Measurements from ENCODE around the gene EGFLAM.

EGFLAM gene

DNA sequence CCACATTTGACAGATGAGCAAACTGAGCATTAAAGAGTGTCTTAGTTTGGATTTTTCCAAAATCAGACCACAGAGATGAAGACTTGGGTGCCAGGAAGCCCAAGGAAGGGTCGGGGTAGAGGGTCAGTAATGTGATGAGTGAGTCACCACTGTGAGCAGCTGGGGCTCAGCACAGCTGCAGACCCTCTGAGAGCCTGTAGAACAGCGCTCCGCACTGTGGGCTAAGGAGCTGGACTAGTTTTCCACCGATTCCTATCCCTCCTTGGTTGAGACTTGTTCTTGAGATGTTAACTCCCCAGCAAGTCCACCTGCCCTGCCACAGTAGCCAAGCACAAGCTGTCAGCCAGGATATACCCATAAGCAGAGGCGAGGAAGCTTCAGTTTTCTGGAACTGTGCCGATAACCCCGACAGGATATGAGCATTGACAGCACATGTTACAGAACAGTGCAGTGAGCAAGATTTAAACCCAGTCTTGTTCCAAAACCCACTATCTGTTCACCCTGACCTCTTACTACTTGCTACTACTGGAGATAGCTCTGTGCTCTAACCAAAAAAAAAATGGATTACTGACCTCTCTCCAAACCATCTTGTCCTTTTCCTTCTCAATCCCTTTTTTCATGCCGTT is 31.8 kb downstream of the EGFLAM start:
- no peak overlapping the region for H3K27ac ChIP-seq (ENCODE audit: insufficient read depth, low read depth, low read length, poor library complexity, severe bottlenecking)
- no peaks in the 10 kb centered on the region for H3K4me1 ChIP-seq (ENCODE audit: control insufficient read depth, insufficient read depth, low read length)
- 93 to 94% methylated on average over 8 of the region's 8 CpGs for WGBS, 2 experiments
- no peaks in the 10 kb centered on the region for H3K36me3 ChIP-seq (ENCODE audit: control insufficient read depth, insufficient read depth, low read length)
- no peak overlapping the region for H3K4me3 ChIP-seq (ENCODE audit: insufficient read depth, low read depth, low read length)
- H3K9me3 ChIP-seq (ENCODE audit: control insufficient read depth, low read length) = no peaks in the 10 kb centered on the region
- H3K27me3 ChIP-seq (ENCODE audit: control insufficient read depth, insufficient read depth, low read length, poor library complexity, severe bottlenecking) = no peaks in the 10 kb centered on the region

DNA sequence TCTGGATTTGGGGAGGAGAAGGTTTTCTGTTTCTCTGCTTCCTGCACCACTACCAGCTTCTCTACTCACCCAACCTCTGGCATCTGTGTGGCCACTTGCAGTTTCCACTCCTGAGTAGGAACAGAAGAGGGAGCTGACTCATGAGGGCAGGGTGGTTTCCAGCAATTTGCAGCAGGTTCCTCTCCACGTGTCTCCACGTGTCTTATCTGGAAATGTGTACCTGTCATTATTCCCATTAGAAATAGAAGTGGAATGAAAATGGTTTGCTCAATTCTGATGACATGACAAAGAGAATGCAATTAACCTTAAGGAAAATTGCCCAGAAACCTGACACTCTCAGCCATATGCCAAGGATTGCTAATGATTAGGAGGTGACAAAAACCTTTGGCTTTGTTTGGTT is 33.0 kb downstream of the EGFLAM start:
- Histone ChIP-seq H3K36me3 (ENCODE audit: control insufficient read depth, insufficient read depth, low read length) (no peaks in the 10 kb centered on the region), H3K4me1 (ENCODE audit: control insufficient read depth, insufficient read depth, low read length) (no peaks in the 10 kb centered on the region), H3K27ac (ENCODE audit: insufficient read depth, low read depth, low read length, poor library complexity, severe bottlenecking) (no peak overlapping the region), H3K4me3 (ENCODE audit: insufficient read depth, low read depth, low read length) (no peak overlapping the region), H3K27me3 (ENCODE audit: control insufficient read depth, insufficient read depth, low read length, poor library complexity, severe bottlenecking) (no peaks in the 10 kb centered on the region), H3K9me3 (ENCODE audit: control insufficient read depth, low read length) (no peaks in the 10 kb centered on the region)
- WGBS, 2 experiments = 76 to 87% methylated on average over 2 of the region's 2 CpGs

DNA sequence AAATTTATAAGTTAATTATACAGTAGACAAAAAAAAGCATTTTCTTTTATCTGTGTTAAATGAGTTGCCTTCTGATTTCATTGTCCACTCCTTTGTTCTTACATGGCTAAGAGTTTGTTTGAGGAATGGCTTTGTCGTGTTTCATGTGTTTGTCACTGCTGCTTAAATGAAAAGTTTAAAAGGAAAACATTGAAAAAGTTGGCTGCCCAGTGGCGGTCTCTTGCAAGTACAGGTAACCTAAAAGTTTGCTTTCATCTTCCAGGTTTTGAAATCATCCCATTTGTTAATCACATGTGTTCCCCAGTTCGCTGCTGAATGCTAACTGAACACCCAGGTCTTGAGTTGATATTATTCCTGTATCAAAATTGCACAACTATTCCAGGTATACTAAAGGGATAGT is 33.9 kb downstream of the EGFLAM start:
- 93 to 97% methylated on average over 3 of the region's 3 CpGs for WGBS, 2 experiments
- Histone ChIP-seq H3K9me3 (ENCODE audit: control insufficient read depth, low read length) (no peaks in the 10 kb centered on the region), H3K4me3 (ENCODE audit: insufficient read depth, low read depth, low read length) (no peak overlapping the region), H3K36me3 (ENCODE audit: control insufficient read depth, insufficient read depth, low read length) (no peaks in the 10 kb centered on the region), H3K4me1 (ENCODE audit: control insufficient read depth, insufficient read depth, low read length) (no peaks in the 10 kb centered on the region), H3K27ac (ENCODE audit: insufficient read depth, low read depth, low read length, poor library complexity, severe bottlenecking) (no peak overlapping the region), H3K27me3 (ENCODE audit: control insufficient read depth, insufficient read depth, low read length, poor library complexity, severe bottlenecking) (no peaks in the 10 kb centered on the region)

DNA sequence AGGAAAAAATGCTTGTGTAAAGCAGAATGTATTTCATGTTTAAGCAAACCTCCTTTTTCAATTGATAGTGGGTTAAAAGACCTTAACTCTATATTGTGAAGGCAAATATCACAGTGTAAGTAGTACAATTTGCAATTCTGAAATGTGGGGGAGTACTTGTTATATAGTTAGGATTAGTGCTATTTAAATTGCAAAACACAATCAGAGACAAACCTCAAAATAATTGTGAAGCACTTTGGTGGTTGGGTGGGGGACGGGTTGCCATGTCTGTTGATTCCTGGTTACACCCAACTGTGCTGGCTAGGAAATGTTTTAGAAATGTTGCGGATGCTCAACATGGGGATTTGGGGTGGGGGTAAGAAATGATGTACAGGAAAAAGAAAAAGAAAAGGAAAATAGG is 37.4 kb downstream of the EGFLAM start:
- no peaks in the 10 kb centered on the region for H3K4me1 ChIP-seq (ENCODE audit: control insufficient read depth, insufficient read depth, low read length)
- 89 to 93% methylated on average over 2 of the region's 2 CpGs for WGBS, 2 experiments
- no peaks in the 10 kb centered on the region for H3K9me3 ChIP-seq (ENCODE audit: control insufficient read depth, low read length)
- H3K36me3 ChIP-seq (ENCODE audit: control insufficient read depth, insufficient read depth, low read length) = no peaks in the 10 kb centered on the region
- H3K27ac ChIP-seq (ENCODE audit: insufficient read depth, low read depth, low read length, poor library complexity, severe bottlenecking) = no peak overlapping the region
- H3K4me3 ChIP-seq (ENCODE audit: insufficient read depth, low read depth, low read length) = no peak overlapping the region
- no peaks in the 10 kb centered on the region for H3K27me3 ChIP-seq (ENCODE audit: control insufficient read depth, insufficient read depth, low read length, poor library complexity, severe bottlenecking)

- Histone ChIP-seq H3K27me3 (ENCODE audit: control insufficient read depth, insufficient read depth, low read length, poor library complexity, severe bottlenecking) (no peaks in the 10 kb centered on the region), H3K36me3 (ENCODE audit: control insufficient read depth, insufficient read depth, low read length) (no peaks in the 10 kb centered on the region), H3K27ac (ENCODE audit: insufficient read depth, low read depth, low read length, poor library complexity, severe bottlenecking) (no peak overlapping the region), H3K4me1 (ENCODE audit: control insufficient read depth, insufficient read depth, low read length) (no peaks in the 10 kb centered on the region), H3K4me3 (ENCODE audit: insufficient read depth, low read depth, low read length) (no peak overlapping the region), H3K9me3 (ENCODE audit: control insufficient read depth, low read length) (no peaks in the 10 kb centered on the region)
- 90 to 91% methylated on average over 7 to 8 of the region's 8 CpGs for WGBS, 2 experiments
Observed at GRCh38 chr5:38297830-38298608, 39.7 kb downstream of the EGFLAM start.

- Histone ChIP-seq H3K36me3 (ENCODE audit: control insufficient read depth, insufficient read depth, low read length) (no peaks in the 10 kb centered on the region), H3K27ac (ENCODE audit: insufficient read depth, low read depth, low read length, poor library complexity, severe bottlenecking) (no peak overlapping the region), H3K9me3 (ENCODE audit: control insufficient read depth, low read length) (no peaks in the 10 kb centered on the region), H3K4me1 (ENCODE audit: control insufficient read depth, insufficient read depth, low read length) (no peaks in the 10 kb centered on the region), H3K27me3 (ENCODE audit: control insufficient read depth, insufficient read depth, low read length, poor library complexity, severe bottlenecking) (no peaks in the 10 kb centered on the region), H3K4me3 (ENCODE audit: insufficient read depth, low read depth, low read length) (no peak overlapping the region)
- WGBS, 2 experiments = 91 to 96% methylated on average over 1 of the region's 1 CpG
Observed at GRCh38 chr5:38299585-38299984, 41.2 kb downstream of the EGFLAM start.

- Histone ChIP-seq H3K4me3 (ENCODE audit: insufficient read depth, low read depth, low read length) (no peak overlapping the region), H3K4me1 (ENCODE audit: control insufficient read depth, insufficient read depth, low read length) (no peaks in the 10 kb centered on the region), H3K36me3 (ENCODE audit: control insufficient read depth, insufficient read depth, low read length) (no peaks in the 10 kb centered on the region), H3K27ac (ENCODE audit: insufficient read depth, low read depth, low read length, poor library complexity, severe bottlenecking) (no peak overlapping the region), H3K27me3 (ENCODE audit: control insufficient read depth, insufficient read depth, low read length, poor library complexity, severe bottlenecking) (no peaks in the 10 kb centered on the region), H3K9me3 (ENCODE audit: control insufficient read depth, low read length) (peaks cover 2% of the 10 kb centered on the region)
- WGBS, 2 experiments = 93 to 100% methylated on average over 2 of the region's 2 CpGs
Observed at GRCh38 chr5:38305148-38305547, 46.8 kb downstream of the EGFLAM start.

DNA sequence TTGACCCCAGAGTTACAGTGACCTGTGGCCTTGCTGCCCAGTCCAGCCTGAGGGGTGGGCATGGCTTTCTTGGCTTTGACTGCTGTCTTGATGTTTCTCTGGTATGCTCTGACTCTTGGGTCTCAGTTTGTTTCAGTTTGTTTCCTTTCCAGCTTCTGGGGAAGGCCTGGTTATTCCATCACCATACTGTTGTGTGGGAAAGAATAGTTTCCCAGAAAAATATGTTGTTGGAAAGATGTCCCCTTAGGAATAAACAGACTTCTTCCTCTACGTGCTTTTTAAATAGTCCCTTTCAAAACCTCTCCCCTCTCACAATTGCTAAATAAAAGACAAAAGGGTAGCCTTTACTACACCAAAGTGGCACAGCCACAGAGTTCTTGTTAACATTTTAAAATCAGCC is 49.5 kb downstream of the EGFLAM start:
- Histone ChIP-seq H3K27me3 (ENCODE audit: control insufficient read depth, insufficient read depth, low read length, poor library complexity, severe bottlenecking) (no peaks in the 10 kb centered on the region), H3K4me3 (ENCODE audit: insufficient read depth, low read depth, low read length) (no peak overlapping the region), H3K36me3 (ENCODE audit: control insufficient read depth, insufficient read depth, low read length) (no peaks in the 10 kb centered on the region), H3K9me3 (ENCODE audit: control insufficient read depth, low read length) (peaks cover 2% of the 10 kb centered on the region), H3K27ac (ENCODE audit: insufficient read depth, low read depth, low read length, poor library complexity, severe bottlenecking) (no peak overlapping the region), H3K4me1 (ENCODE audit: control insufficient read depth, insufficient read depth, low read length) (no peaks in the 10 kb centered on the region)
- WGBS, 2 experiments = 74 to 76% methylated on average over 1 of the region's 1 CpG

GRCh38 chr5:38316544-38317224 is 58.3 kb downstream of the EGFLAM start:
- Histone ChIP-seq H3K9me3 (ENCODE audit: control insufficient read depth, low read length) (no peaks in the 10 kb centered on the region), H3K27me3 (ENCODE audit: control insufficient read depth, insufficient read depth, low read length, poor library complexity, severe bottlenecking) (no peaks in the 10 kb centered on the region), H3K4me1 (ENCODE audit: control insufficient read depth, insufficient read depth, low read length) (no peaks in the 10 kb centered on the region), H3K4me3 (ENCODE audit: insufficient read depth, low read depth, low read length) (no peak overlapping the region), H3K27ac (ENCODE audit: insufficient read depth, low read depth, low read length, poor library complexity, severe bottlenecking) (no peak overlapping the region), H3K36me3 (ENCODE audit: control insufficient read depth, insufficient read depth, low read length) (no peaks in the 10 kb centered on the region)
- 92 to 93% methylated on average over 6 of the region's 6 CpGs for WGBS, 2 experiments

- no peak overlapping the region for H3K27ac ChIP-seq (ENCODE audit: insufficient read depth, low read depth, low read length, poor library complexity, severe bottlenecking)
- no peaks in the 10 kb centered on the region for H3K9me3 ChIP-seq (ENCODE audit: control insufficient read depth, low read length)
- H3K4me1 ChIP-seq (ENCODE audit: control insufficient read depth, insufficient read depth, low read length) = no peaks in the 10 kb centered on the region
- H3K4me3 ChIP-seq (ENCODE audit: insufficient read depth, low read depth, low read length) = no peak overlapping the region
- 80 to 86% methylated on average over 3 of the region's 3 CpGs for WGBS, 2 experiments
- H3K27me3 ChIP-seq (ENCODE audit: control insufficient read depth, insufficient read depth, low read length, poor library complexity, severe bottlenecking) = no peaks in the 10 kb centered on the region
- no peaks in the 10 kb centered on the region for H3K36me3 ChIP-seq (ENCODE audit: control insufficient read depth, insufficient read depth, low read length)
Observed at GRCh38 chr5:38317868-38318267, 59.5 kb downstream of the EGFLAM start.

Data from ectodermal cell (in vitro differentiated cells).